ENCODE results near the gene GNB3. TPM values are rescaled to one million over a fixed set of nuclear protein-coding genes. Genes with fewer than 3 reads are reported as not detected.

Gene GNB3
- total RNA-seq: 0.65 and 1.4 TPM in 2 replicates

DNA sequence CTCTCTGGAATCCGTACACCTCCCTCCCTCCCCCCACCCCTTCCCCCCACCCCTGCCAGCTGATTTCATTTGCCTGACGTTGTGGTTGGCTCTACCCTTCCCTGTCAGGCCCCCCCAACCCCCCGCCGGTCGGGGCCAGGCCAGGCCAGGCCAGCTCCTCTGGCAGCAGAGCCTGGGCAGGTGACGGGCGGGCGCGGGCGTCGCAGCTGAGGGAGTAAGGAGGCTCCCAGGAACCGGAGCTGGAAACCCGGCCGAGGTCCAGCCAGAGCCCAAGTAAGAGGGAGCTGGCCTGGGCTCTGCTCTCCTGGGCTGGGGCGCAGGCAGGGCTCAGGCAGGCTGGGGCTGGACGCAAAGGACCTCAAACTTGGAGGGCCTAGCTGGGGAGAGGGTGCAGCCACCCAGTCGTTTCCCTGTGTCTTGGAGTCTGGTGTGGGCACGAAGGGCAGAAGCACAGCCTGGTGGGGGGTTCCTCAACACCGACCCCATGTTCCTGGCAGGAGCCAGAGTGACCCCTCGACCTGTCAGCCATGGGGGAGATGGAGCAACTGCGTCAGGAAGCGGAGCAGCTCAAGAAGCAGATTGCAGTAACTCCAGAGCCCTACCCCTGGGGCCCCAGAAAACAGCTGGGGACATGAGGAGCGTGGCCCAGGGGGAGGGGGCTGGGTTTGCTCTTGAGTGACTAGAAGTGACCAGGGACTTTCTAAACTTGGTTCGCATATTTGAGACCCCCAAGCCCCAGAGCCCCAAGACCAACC is at the start of gene GNB3:
TSS of gene GNB3 (plus strand) at position 165 of the 755 bp plus-strand sequence. CDS start at position 528, 363 bp downstream.

DNA sequence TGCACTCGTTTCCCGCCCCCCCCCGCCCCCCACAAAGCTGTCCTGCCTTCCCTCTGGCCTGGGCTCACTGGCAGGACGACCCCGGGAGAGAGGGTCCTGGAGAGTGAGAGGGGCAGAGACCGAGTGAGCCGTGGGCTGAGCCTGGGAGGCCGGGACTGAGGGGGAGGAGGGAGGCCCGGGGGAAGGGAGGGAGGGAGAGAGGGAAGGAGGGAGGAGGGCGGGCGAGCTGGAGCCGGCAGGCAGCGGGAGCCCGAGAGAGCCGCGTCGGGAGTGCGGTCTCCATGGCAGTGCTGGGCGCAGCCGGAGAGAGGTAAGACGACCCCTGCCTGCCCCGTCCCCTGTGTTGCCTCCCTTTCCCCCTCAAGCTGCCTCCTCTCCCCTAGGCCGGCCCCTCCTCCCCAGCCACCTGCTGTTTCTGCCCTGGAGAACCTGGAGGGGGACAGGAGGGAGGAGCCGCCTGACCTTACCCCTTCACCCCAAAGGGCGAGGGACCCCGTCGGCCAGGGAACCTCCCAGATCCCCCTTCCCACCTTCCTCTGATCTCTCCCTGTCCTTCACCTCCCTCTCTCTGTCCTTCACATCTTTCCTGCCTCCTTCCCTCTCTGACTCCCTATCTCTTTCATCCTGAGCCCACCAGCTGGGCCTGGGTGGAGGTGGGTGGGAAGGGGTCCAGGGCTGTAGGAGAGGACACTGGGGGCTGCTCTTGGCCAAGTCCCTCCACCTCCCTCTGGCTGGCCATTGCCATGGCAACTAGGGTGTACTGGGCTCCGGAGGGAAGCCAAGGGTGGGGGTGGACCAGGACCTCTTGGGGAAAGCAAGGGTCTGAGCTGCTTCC is 18.9 kb upstream of the GNB3 start, which contains the start of gene GPR162:
TSS of gene GPR162 (plus strand) at position 231 of the 835 bp plus-strand sequence. CDS start 2,078 bp downstream, outside the sequence.

DNA sequence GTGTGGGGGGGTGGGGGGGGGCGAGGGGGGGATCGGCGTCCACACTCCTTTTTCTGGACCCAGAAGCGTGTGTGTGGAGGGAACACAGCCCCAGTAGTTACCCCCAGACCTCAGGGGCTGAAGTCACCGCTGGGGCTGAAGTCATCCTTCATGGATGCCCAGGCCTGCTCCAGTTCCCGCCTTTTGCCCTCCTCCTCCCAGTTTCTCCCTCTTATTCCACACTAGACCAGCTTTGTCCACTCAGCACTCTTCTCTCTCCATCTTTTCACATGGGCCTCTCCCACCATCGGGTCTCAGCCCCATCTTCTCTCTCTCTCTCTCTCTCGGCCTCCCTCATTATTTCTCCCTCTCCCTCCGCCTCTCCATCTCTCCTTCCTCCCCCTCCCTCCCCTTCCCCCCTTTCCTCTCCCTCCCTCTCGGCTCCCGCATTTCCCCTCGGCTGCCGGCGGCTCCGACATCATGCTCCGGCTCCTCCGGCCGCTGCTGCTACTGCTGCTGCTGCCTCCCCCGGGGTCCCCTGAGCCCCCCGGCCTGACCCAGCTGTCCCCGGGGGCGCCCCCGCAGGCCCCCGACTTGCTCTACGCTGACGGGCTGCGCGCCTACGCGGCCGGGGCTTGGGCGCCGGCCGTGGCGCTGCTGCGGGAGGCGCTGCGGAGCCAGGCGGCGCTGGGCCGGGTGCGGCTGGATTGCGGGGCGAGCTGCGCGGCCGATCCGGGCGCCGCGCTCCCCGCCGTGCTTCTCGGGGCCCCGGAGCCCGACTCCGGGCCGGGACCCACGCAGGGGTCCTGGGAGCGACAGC is 12.5 kb upstream of the GNB3 start, which contains the start of gene P3H3:
TSS of gene P3H3 (plus strand) at position 426 of the 799 bp plus-strand sequence. CDS start at position 460, 34 bp downstream.

DNA sequence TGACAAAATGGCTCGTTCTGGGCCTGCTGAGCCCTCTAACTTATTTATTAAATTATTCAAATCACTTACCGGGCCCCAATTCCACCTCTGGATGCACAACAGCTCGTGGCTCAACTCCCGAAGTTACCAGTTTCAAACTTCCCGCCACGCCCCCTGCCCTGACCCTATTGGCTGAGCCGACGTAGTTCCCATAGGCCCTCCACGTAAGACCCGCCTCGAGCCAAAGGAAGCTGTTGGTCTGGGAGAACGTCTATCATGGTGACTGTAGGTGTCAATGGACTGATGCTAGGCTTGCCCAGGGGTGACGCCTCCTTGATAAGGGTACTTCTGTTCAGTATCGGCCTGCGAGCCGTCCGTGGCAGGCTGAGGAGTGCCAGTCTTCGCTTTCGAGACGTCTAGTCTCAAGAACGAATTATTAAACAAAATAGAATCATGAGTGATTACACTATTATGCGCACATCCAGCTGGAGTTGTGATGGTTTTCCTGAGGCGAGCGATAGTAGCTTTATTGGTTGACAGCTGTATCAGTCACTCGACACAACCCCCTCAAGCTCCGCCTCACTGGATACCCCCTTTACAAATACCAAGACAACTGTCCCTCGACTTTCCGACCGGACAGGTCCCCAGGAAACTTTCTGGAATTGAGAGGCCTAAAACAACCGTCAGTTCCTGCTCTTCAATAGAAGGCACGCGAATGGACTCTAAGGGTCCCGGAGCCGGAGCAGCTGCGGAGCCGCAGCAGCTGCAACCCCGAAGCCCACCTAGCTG is 10.6 kb downstream of the GNB3 start, which contains the start of gene CDCA3:
TSS of gene CDCA3 (minus strand) at position 134 of the 768 bp plus-strand sequence. CDS start 334 bp downstream, outside the sequence.

DNA sequence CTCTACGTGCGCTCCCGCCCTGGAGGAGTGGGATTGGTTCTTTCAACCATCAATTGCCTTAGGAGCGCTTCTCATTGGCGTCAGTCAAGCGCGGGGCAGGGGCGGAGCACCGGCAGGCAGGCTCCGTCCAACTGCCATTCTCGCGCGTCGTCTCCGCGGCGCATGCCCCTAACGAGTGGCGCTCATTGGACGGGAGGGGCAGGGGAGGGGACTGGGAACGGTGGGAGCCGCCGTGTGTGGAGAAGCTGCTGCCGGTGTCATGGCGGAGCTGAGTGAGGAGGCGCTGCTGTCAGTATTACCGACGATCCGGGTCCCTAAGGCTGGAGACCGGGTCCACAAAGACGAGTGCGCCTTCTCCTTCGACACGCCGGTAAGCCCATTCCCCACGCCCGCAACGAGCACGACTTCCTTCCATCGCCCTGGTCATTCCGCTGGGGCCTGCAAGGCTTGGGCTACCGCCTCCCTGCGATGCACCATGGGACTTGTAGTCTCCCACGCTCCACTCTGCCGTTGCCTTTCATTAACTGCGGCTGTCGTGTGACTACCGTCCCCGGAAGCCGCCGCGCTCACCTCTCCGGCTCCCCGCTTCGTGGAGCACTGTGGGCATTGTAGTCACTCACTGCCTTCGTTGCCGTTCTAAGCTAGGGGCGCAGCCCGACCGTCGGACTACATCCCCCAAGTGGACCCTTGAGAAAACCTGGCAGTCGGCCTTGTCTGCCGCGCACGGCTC is 11.4 kb downstream of the GNB3 start, which contains the start of gene USP5:
TSS of gene USP5 (plus strand) at position 230 of the 730 bp plus-strand sequence. CDS start at position 260, 30 bp downstream.

DNA sequence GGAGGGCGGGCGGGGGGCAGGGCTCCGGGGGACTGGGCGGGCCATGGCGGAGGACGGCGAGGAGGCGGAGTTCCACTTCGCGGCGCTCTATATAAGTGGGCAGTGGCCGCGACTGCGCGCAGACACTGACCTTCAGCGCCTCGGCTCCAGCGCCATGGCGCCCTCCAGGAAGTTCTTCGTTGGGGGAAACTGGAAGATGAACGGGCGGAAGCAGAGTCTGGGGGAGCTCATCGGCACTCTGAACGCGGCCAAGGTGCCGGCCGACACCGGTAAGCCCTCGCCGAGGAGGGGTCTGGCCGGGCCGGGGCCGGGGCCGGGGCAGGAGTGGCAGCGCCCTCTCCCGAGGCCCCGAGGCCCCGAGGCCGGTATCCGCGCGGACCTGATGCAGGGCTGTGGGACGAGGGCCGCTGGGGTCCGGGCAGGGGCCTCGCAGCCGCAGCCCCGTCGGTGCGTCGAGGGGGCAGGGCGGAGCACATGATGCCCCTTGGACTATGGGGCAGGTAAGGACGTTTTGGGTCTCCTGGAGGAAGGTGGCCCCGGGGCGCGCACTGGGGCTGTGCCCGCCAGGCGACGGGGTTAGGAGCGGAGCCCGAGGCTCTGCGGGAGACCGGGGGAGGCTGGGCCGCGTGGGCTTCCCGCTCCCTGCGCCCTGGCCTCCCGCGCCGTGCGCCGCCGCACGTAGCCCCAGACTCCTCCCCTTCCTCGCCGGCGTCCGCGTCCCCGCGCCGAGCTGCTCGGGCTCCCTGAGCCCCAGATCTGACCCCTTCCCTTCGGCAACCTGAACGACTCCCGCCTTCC is 26.9 kb downstream of the GNB3 start, which contains the start of gene TPI1:
TSS of gene TPI1 (plus strand) at position 119 of the 798 bp plus-strand sequence. CDS start at position 155, 36 bp downstream.

DNA sequence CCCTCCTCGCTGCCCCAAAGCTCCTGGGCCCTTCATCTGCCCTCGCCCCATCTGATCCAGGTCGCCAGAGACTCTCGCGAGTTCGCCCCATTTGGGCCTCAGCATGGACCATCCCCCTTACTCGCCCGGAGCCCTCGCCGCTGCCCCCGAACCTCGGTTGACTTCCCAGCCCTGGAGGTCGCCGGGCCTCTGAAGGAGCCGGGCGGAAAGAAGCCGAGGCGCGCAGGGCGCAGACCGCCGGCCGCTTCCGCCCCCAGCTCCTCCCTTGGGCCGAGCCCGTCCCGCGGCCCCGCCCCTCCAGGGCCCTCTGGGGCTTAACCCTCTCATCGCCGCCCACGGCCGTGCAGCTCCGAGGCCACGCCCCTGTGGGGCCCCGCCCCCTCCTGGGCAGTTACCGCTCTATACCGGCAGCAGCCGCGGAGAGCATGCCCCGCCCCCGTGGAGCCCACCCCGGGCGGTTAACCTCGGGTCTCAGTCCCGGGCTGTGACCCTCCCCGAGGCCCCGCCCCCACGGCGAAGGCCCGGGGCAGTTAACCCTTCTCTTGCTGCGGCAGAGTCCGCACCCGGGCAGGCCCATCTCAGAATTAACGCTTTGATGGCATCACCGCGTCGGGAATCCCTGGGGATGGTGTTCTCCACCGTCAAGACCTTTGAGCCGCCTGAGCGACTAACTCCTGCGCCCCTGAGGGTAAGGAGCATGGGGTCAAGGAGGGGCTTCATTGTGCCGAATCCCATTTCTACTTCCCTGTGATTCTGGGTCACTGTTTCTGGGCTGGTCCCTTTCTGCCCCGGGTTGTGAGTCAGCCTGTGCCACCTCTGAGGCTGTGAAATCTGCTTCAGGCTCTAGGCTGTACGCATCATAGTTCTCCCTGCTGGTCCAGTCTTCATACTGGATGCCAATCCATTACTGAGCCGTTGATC is 32.6 kb downstream of the GNB3 start, which contains the start of gene SPSB2:
TSS of gene SPSB2 (minus strand) at position 210 of the 921 bp plus-strand sequence. CDS start 402 bp downstream, outside the sequence.

Other genes starting within 250 kb of the GNB3 start
- 143 and 200 TPM in 2 replicates for gene CHD4, start 233.5 kb upstream of the GNB3 start, total RNA-seq
- not detected in 2 replicates for gene LPAR5, start 205.0 kb upstream of the GNB3 start, total RNA-seq
- 0.32 and 0.46 TPM in 2 replicates for gene ACRBP, start 193.5 kb upstream of the GNB3 start, total RNA-seq
- 36.7 and 52.1 TPM in 2 replicates for gene ING4, start 177.8 kb upstream of the GNB3 start, total RNA-seq
- gene ZNF384, start 151.6 kb upstream of the GNB3 start, total RNA-seq: 7.1 and 8.8 TPM in 2 replicates
- gene PIANP, start 140.1 kb upstream of the GNB3 start, total RNA-seq: under 0.01 TPM in 1 of 2 replicates, not detected in the other
- 32.2 and 33.4 TPM in 2 replicates for gene COPS7A, start 116.9 kb upstream of the GNB3 start, total RNA-seq
- 89.3 and 94.7 TPM in 2 replicates for gene MLF2, start 87.8 kb upstream of the GNB3 start, total RNA-seq
- 39.4 and 54.6 TPM in 2 replicates for gene PTMS, start 74.6 kb upstream of the GNB3 start, total RNA-seq
- gene LAG3, start 68.4 kb upstream of the GNB3 start, total RNA-seq: under 0.01 and 0.15 TPM in 2 replicates
- gene CD4, start 51.4 kb upstream of the GNB3 start, total RNA-seq: not detected in 2 replicates
- 9.4 and 9.7 TPM in 2 replicates for gene GPR162, start 19.1 kb upstream of the GNB3 start, total RNA-seq
- 81.9 and 98.6 TPM in 2 replicates for gene P3H3, start 12.5 kb upstream of the GNB3 start, total RNA-seq
- 12.7 and 13.2 TPM in 2 replicates for gene CDCA3, start 10.4 kb downstream of the GNB3 start, total RNA-seq
- gene USP5, start 11.2 kb downstream of the GNB3 start, total RNA-seq: 84.5 and 88.4 TPM in 2 replicates
- gene TPI1, start 26.6 kb downstream of the GNB3 start, total RNA-seq: 1,011 and 1,271 TPM in 2 replicates
- 3.2 and 4.1 TPM in 2 replicates for gene SPSB2, start 32.4 kb downstream of the GNB3 start, total RNA-seq
- 4.2 and 9.1 TPM in 2 replicates for gene LRRC23, start 63.9 kb downstream of the GNB3 start, total RNA-seq
- gene ENO2, start 73.7 kb downstream of the GNB3 start, total RNA-seq: 8.1 and 8.7 TPM in 2 replicates
- 9.1 and 16.6 TPM in 2 replicates for gene ATN1, start 87.0 kb downstream of the GNB3 start, total RNA-seq
- gene RNU7-1, start 102.9 kb downstream of the GNB3 start, total RNA-seq: not detected in 2 replicates
- 137 and 143 TPM in 2 replicates for gene C12orf57, start 103.1 kb downstream of the GNB3 start, total RNA-seq
- under 0.01 and 0.15 TPM in 2 replicates for gene PTPN6, start 110.4 kb downstream of the GNB3 start, total RNA-seq
- gene PHB2, start 129.7 kb downstream of the GNB3 start, total RNA-seq: 185 and 231 TPM in 2 replicates
- gene EMG1, start 130.0 kb downstream of the GNB3 start, total RNA-seq: 79.3 and 94.4 TPM in 2 replicates
- gene LPCAT3, start 177.6 kb downstream of the GNB3 start, total RNA-seq: 4.9 and 8.4 TPM in 2 replicates
- gene C1S, start 219.8 kb downstream of the GNB3 start, total RNA-seq: 1.9 and 5.8 TPM in 2 replicates